CD4-positive, alpha-beta memory T cell (primary cell): ENCODE results near the gene HDDC2. TPM values are rescaled to one million over a fixed set of nuclear protein-coding genes. Genes with fewer than 3 reads are reported as not detected.
"Not testable (repeated sequence)": the region's sequence is repeated elsewhere in the genome, so short reads cannot be mapped to it uniquely, and the experiment has no call there.

Experiments used
- CTCF ChIA-PET: fragments of 350-600 bp; sonication (Branson Sonifier 250); formaldehyde crosslinking; loops from one replicate; lab custom pipeline; 2021; ENCODE audit warnings: inconsistent platforms; ENCODE audit not compliant: partially characterized antibody; lab: Charles Lee
- POLR2A ChIA-PET: fragments of 350-600 bp; sonication (Branson Sonifier 250); formaldehyde crosslinking; loops from one replicate; lab custom pipeline; 2021; ENCODE audit not compliant: partially characterized antibody; lab: Charles Lee
- DNase-seq, 5 donors: peaks; one replicate each; pipeline versions ENCODE4 v3.0.0 to v3.0.0-alpha.2; 2020 to 2022; ENCODE audit warnings: mixed read lengths in 1 of 5
- H3K27ac ChIP-seq: one replicate; pipeline ENCODE4 v1.7.0; 2013; ENCODE audit warnings: low read depth, low read length
- H3K27me3 ChIP-seq: 2 replicates; pipeline ENCODE4 v1.7.0; 2013; ENCODE audit warnings: mild to moderate bottlenecking, low read length, moderate library complexity; ENCODE audit not compliant: insufficient read depth
- H3K36me3 ChIP-seq: 2 replicates; pipeline ENCODE4 v1.7.0; 2013; ENCODE audit warnings: mild to moderate bottlenecking, low read length, moderate library complexity; ENCODE audit not compliant: insufficient read depth
- H3K4me1 ChIP-seq: 2 replicates; pipeline ENCODE4 v1.7.0; 2013; ENCODE audit warnings: mild to moderate bottlenecking, low read length, moderate library complexity; ENCODE audit not compliant: insufficient read depth
- H3K4me3 ChIP-seq, 2 donors: one replicate each; pipeline ENCODE4 v1.7.0; 2013; ENCODE audit warnings: low read length in 2 of 2, mild to moderate bottlenecking in 1 of 2
- H3K9me3 ChIP-seq, 2 donors: one replicate each; pipeline ENCODE4 v1.7.0; 2013; ENCODE audit warnings: low read length in 2 of 2, control low read depth in 1 of 2; ENCODE audit not compliant: control insufficient read depth in 1 of 2
- H3K27ac Mint-ChIP-seq, 7 donors: one replicate each; pipeline ENCODE4 v1.8.0; 2020 to 2021; ENCODE audit warnings: mixed read lengths in 7 of 7, mild to moderate bottlenecking in 6 of 7, inconsistent platforms in 3 of 7, moderate library complexity in 3 of 7
- H3K27me3 Mint-ChIP-seq, 2 donors: one replicate each; pipeline ENCODE4 v1.8.0; 2020 to 2021; ENCODE audit warnings: mixed read lengths in 2 of 2
- H3K36me3 Mint-ChIP-seq, 2 donors: one replicate each; pipeline ENCODE4 v1.8.0; 2020 to 2021; ENCODE audit warnings: mixed read lengths in 2 of 2, inconsistent platforms in 1 of 2, mild to moderate bottlenecking in 1 of 2
- H3K4me1 Mint-ChIP-seq, 4 donors: one replicate each; pipeline ENCODE4 v1.8.0; 2020 to 2021; ENCODE audit warnings: mixed read lengths in 4 of 4, mild to moderate bottlenecking in 1 of 4
- H3K4me3 Mint-ChIP-seq, 8 donors: one replicate each; pipeline ENCODE4 v1.8.0; 2020 to 2021; ENCODE audit warnings: mixed read lengths in 8 of 8, mild to moderate bottlenecking in 7 of 8, moderate library complexity in 6 of 8, inconsistent platforms in 3 of 8
- H3K9me3 Mint-ChIP-seq, 8 donors: one replicate each; pipeline ENCODE4 v1.8.0; 2020 to 2021; ENCODE audit warnings: mixed read lengths in 8 of 8, mild to moderate bottlenecking in 5 of 8, inconsistent platforms in 3 of 8, moderate library complexity in 1 of 8
- intact Hi-C: fragments of 100-400 bp; cut with micrococcal nuclease; formaldehyde crosslinking; loops from one replicate; pipeline ENCODE4 v1.15.1; 2023
- polyA plus RNA-seq, 2 donors: library from polyadenylated mRNA; unstranded; fragments of 300-500 nt; fragmentation: Illumina TruSeq; gene quantifications; one replicate each; pipeline ENCODE4 v1.2.3, GENCODE V29; 2021
- total RNA-seq, 2 experiments: library from RNA; stranded (reverse); gene quantifications; one replicate each; pipeline ENCODE4 v1.2.3, GENCODE V29; 2021

Gene HDDC2
- total and polyA plus RNA-seq, 4 experiments from 2014 or later: 49.5 to 128 (median 75.3) TPM

DNA sequence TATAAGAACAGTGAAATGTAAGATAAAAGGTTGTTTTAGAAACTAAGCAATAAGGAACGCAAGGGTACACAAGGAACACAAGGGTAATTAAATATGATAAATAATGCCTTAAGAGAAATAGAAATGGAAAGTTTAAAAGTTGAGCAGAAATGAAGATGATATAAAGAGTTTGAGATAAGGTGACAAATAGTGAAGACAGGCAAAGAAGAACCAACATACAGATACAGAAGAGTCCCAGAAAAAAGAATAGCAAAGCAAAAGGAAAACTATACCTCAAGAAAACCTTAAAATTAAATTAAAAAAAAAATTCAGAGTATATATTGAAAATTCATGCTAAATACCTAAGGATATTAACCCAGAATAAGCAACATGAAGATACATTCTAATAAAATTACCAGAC lies 16.4 kb downstream of the HDDC2 start:
- Mint-ChIP-seq H3K36me3 (peaks cover 80 to 88% of the 10 kb centered on the region in 2 donors), H3K4me1 (peaks cover 25 to 44% (median 37%) of the 10 kb centered on the region in 4 donors), H3K4me3 (peak overlapping the region in 1 of 8 donors; percentile 42), H3K27me3 (no peaks in the 10 kb centered on the region), H3K27ac (peak overlapping the region in 1 of 7 donors; percentile 41), H3K9me3 (peaks cover 3 to 36% (median 16%) of the 10 kb centered on the region in 8 donors)
- Histone ChIP-seq H3K27me3 (no peaks in the 10 kb centered on the region), H3K9me3 (no peaks in the 10 kb centered on the region), H3K4me1 (no peaks in the 10 kb centered on the region), H3K27ac (no peak overlapping the region), H3K4me3 (no peak overlapping the region), H3K36me3 (peaks cover 4% of the 10 kb centered on the region)
- intact Hi-C loops: no loop called here
- DNase-seq: no peak
- POLR2A ChIA-PET: no interaction called here
- CTCF ChIA-PET: no interaction called here

DNA sequence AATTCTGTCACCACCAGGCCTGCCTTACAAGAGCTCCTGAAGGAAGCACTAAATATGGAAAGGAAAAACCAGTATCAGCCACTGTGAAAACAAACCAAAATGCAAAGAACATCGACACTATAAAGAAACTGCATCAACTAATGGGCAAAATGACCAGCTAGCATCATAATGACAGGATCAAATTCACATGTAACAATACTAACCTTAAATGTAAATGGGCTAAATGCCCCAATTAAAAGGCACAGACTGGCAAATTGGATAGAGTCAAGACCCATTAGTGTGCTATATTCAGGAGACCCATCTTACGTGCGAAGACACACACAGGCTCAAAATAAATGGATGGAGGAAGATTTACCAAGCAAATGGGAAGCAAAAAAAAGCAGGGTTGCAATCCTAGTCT lies 19.3 kb downstream of the HDDC2 start:
- Mint-ChIP-seq H3K9me3 (peaks cover 0 to 24% (median 13%) of the 10 kb centered on the region in 8 donors), H3K4me3 (peak overlapping the region in 1 of 8 donors; percentile 28), H3K4me1 (peaks cover 35 to 57% (median 49%) of the 10 kb centered on the region in 4 donors), H3K36me3 (peaks cover 80 to 88% of the 10 kb centered on the region in 2 donors)
- POLR2A ChIA-PET, H3K27ac Mint-ChIP-seq, H3K9me3 ChIP-seq, H3K27me3 Mint-ChIP-seq, H3K4me3 ChIP-seq, H3K27me3 ChIP-seq, H3K27ac ChIP-seq, H3K4me1 ChIP-seq, H3K36me3 ChIP-seq, CTCF ChIA-PET, DNase-seq, intact Hi-C loops: not testable (repeated sequence)

- H3K27me3 Mint-ChIP-seq, H3K27ac ChIP-seq, H3K27me3 ChIP-seq, H3K36me3 ChIP-seq, intact Hi-C loops, CTCF ChIA-PET, H3K4me1 ChIP-seq, H3K4me3 ChIP-seq, DNase-seq, POLR2A ChIA-PET, H3K9me3 ChIP-seq: not testable (repeated sequence)
- Mint-ChIP-seq H3K9me3 (peaks cover 0 to 12% (median 9%) of the 10 kb centered on the region in 8 donors), H3K4me3 (peak overlapping the region in 1 of 8 donors; percentile 15), H3K27ac (peak overlapping the region in 2 of 7 donors; percentile 17 to 27), H3K36me3 (peaks cover 81 to 82% of the 10 kb centered on the region in 2 donors), H3K4me1 (peaks cover 41 to 70% (median 52%) of the 10 kb centered on the region in 4 donors)
These were observed 21.3 kb downstream of the HDDC2 start for GRCh38 chr6:125280370-125281035.

GRCh38 chr6:125279961-125280360 lies 21.8 kb downstream of the HDDC2 start:
- Histone ChIP-seq H3K4me1 (no peaks in the 10 kb centered on the region), H3K36me3 (peaks cover under 1% of the 10 kb centered on the region), H3K9me3 (no peaks in the 10 kb centered on the region), H3K4me3 (no peak overlapping the region), H3K27me3 (no peaks in the 10 kb centered on the region), H3K27ac (no peak overlapping the region)
- DNase-seq: peak in 2 of 5 donors; percentile 34 to 55
- intact Hi-C loops: no loop called here
- CTCF ChIA-PET: no interaction called here
- peaks cover 0 to 10% (median 6%) of the 10 kb centered on the region in 8 donors for H3K9me3 Mint-ChIP-seq
- peak overlapping the region in 2 of 8 donors; percentile 15 to 16 for H3K4me3 Mint-ChIP-seq
- peaks cover 82% of the 10 kb centered on the region in 2 donors for H3K36me3 Mint-ChIP-seq
- POLR2A ChIA-PET: no interaction called here
- H3K27me3 Mint-ChIP-seq: no peaks in the 10 kb centered on the region
- H3K27ac Mint-ChIP-seq: peak overlapping the region in 5 of 7 donors; percentile 17 to 66 (median 53)
- H3K4me1 Mint-ChIP-seq: peaks cover 38 to 70% (median 49%) of the 10 kb centered on the region in 4 donors

DNA sequence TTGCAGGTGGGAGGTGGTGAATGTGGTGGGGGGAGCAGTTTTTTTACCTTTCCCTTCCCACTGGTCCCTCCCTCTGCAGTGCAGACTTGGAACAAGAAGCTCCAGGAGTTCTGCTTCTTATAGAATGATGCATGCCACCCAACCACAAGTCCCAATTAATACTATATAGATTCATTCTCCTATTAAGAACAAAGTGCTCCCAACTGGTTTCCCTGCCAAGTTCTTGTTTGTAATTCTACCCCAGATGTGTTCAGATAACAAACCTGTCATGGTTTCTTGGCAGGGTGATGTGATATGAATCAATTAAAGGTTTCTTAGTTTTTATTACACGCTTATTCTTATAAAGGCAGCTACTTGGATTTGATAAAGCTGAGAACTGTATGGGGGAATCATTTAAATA lies 23.9 kb downstream of the HDDC2 start:
- H3K4me1 ChIP-seq: no peaks in the 10 kb centered on the region
- no peaks in the 10 kb centered on the region for H3K27me3 ChIP-seq
- intact Hi-C loops: no loop called here
- peaks cover 0 to 7% (median 4%) of the 10 kb centered on the region in 8 donors for H3K9me3 Mint-ChIP-seq
- no peak overlapping the region for H3K27ac ChIP-seq
- H3K4me1 Mint-ChIP-seq: peaks cover 27 to 49% (median 34%) of the 10 kb centered on the region in 4 donors
- CTCF ChIA-PET: interaction anchor here (0.8 kb wide), 1 partner anchor 9 kb away, joined by 3 read pairs; no protein-coding TSS in a partner anchor
- peaks cover 4% of the 10 kb centered on the region for H3K36me3 ChIP-seq
- peak overlapping the region in 3 of 7 donors; percentile 1 to 75 (median 67) for H3K27ac Mint-ChIP-seq
- H3K9me3 ChIP-seq: no peaks in the 10 kb centered on the region
- DNase-seq: no peak
- no peak overlapping the region for H3K4me3 ChIP-seq
- H3K4me3 Mint-ChIP-seq: no peak overlapping the region
- no peaks in the 10 kb centered on the region for H3K27me3 Mint-ChIP-seq
- POLR2A ChIA-PET: no interaction called here
- peaks cover 75 to 79% of the 10 kb centered on the region in 2 donors for H3K36me3 Mint-ChIP-seq

GRCh38 chr6:125275779-125276178 lies 26.0 kb downstream of the HDDC2 start:
- Mint-ChIP-seq H3K4me3 (no peak overlapping the region), H3K36me3 (peaks cover 75 to 78% of the 10 kb centered on the region in 2 donors), H3K27me3 (no peaks in the 10 kb centered on the region), H3K9me3 (peaks cover 0 to 2% (median 0%) of the 10 kb centered on the region in 8 donors), H3K4me1 (peaks cover 17 to 33% (median 23%) of the 10 kb centered on the region in 4 donors), H3K27ac (peak overlapping the region in 2 of 7 donors; percentile 9 to 37)
- Histone ChIP-seq H3K36me3 (peaks cover 7% of the 10 kb centered on the region), H3K27me3 (no peaks in the 10 kb centered on the region), H3K4me3 (no peak overlapping the region), H3K4me1 (no peaks in the 10 kb centered on the region), H3K9me3 (no peaks in the 10 kb centered on the region), H3K27ac (no peak overlapping the region)
- ChIA-PET POLR2A (no interaction called here), CTCF (no interaction called here)
- intact Hi-C loops: no loop called here
- no peak for DNase-seq

DNA sequence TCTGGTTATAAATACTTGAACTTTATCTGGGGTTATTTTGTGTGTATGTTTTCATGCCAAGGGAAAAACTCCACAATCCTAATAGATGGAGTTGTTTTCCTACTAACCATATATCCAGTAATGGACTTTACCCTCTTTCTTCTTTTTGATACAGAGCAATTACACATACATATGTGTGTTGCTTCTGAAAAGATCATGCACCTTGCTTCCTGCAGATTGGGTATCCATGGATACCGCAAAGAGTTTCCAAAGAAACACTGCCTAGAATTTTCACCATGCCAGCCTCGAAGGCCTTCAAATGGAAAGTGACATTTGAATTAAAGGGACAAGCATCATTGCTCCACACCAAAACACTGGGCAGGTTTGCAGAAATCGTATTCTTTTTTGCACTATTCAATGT lies 26.8 kb downstream of the HDDC2 start:
- Mint-ChIP-seq H3K36me3 (peaks cover 67 to 73% of the 10 kb centered on the region in 2 donors), H3K27me3 (no peaks in the 10 kb centered on the region), H3K9me3 (peaks cover 0 to 2% (median 0%) of the 10 kb centered on the region in 8 donors), H3K4me3 (no peak overlapping the region), H3K4me1 (peaks cover 14 to 26% (median 19%) of the 10 kb centered on the region in 4 donors), H3K27ac (peak overlapping the region in 1 of 7 donors; percentile 39)
- no peak overlapping the region for H3K4me3 ChIP-seq
- H3K36me3 ChIP-seq: peaks cover 7% of the 10 kb centered on the region
- no peaks in the 10 kb centered on the region for H3K4me1 ChIP-seq
- no peaks in the 10 kb centered on the region for H3K27me3 ChIP-seq
- ChIA-PET POLR2A (no interaction called here), CTCF (no interaction called here)
- no peak for DNase-seq
- intact Hi-C loops: no loop called here
- no peaks in the 10 kb centered on the region for H3K9me3 ChIP-seq
- no peak overlapping the region for H3K27ac ChIP-seq
